GM19351 (cell line): ENCODE results near the gene EPN3.

Experiments used
- ATAC-seq: cut with Tn5 transposase; IDR thresholded peaks from one replicate; pipeline ENCODE4 v1.9.1; 2021; ENCODE audit warnings: mild to moderate bottlenecking, moderate library complexity; ENCODE audit not compliant: unreplicated experiment

Gene EPN3

GRCh38 chr17:50585891-50586290 is 53.4 kb downstream of the EPN3 start:
- no peak for ATAC-seq

GRCh38 chr17:50586421-50587247 is 54.1 kb downstream of the EPN3 start:
- no peak for ATAC-seq

- no peak for ATAC-seq
Measured at GRCh38 chr17:50587571-50587970, 55.0 kb downstream of the EPN3 start.

GRCh38 chr17:50588391-50589049 is 56.0 kb downstream of the EPN3 start:
- ATAC-seq: no peak

- ATAC-seq: no peak
Measured at GRCh38 chr17:50589095-50589705, 56.7 kb downstream of the EPN3 start.

- no peak for ATAC-seq
Measured at GRCh38 chr17:50590946-50591737, 58.6 kb downstream of the EPN3 start.

- ATAC-seq: no peak
Measured at GRCh38 chr17:50593321-50593720, 60.8 kb downstream of the EPN3 start.
